H1 (cell line): Measurements from ENCODE around the gene DNAJB6.

Source experiments
- EGR1 ChIP-seq: IDR thresholded peaks from 2 replicates; pipeline ENCODE4 v1.6.1; 2011; ENCODE audit warnings: low read depth, low read length, borderline replicate concordance
- HDAC6 ChIP-seq: IDR thresholded peaks from one replicate; pipeline ENCODE4 v1.7.1; 2012; ENCODE audit warnings: low read depth, mild to moderate bottlenecking, inconsistent platforms, low read length, moderate library complexity
- MAFK ChIP-seq: IDR thresholded peaks from 2 replicates; pipeline ENCODE4 v1.6.1; 2012; ENCODE audit warnings: low read depth, mild to moderate bottlenecking, improper control_type of control experiment, low read length
- POLR2A ChIP-seq, 2 experiments: IDR thresholded peaks; 1 replicate in 1 of 2; 2 replicates in 1 of 2; pipeline ENCODE4 v1.6.1; 2011; ENCODE audit warnings: low read depth in 2 of 2, low read length in 2 of 2, mild to moderate bottlenecking in 2 of 2; ENCODE audit errors: control extremely low read depth in 1 of 2
- POLR2AphosphoS5 ChIP-seq: IDR thresholded peaks from 2 replicates; pipeline ENCODE4 v1.6.1; 2011; ENCODE audit warnings: low read depth, low read length
- RAD21 ChIP-seq, 2 experiments: IDR thresholded peaks in 1 of 2; conservative IDR thresholded peaks in 1 of 2; 2 replicates each; pipeline ENCODE4 v1.6.1; 2011; ENCODE audit warnings: low read depth in 2 of 2, low read length in 2 of 2, improper control_type of control experiment in 1 of 2, inconsistent platforms in 1 of 2, mild to moderate bottlenecking in 1 of 2, moderate library complexity in 1 of 2
- RFX5 ChIP-seq: IDR thresholded peaks from 2 replicates; pipeline ENCODE4 v1.6.1; 2011; ENCODE audit warnings: low read depth, low read length, improper control_type of control experiment, borderline replicate concordance
- SAP30 ChIP-seq: fragments of 300-600 bp; sonication (generic); IDR thresholded peaks from 2 replicates; pipeline ENCODE4 v1.7.1; 2012; ENCODE audit warnings: low read length, moderate library complexity, mild to moderate bottlenecking, inconsistent platforms; ENCODE audit not compliant: insufficient read depth, insufficient replicate concordance
- SIX5 ChIP-seq: IDR thresholded peaks from 2 replicates; pipeline ENCODE4 v1.6.1; 2011; ENCODE audit warnings: mild to moderate bottlenecking, low read depth, low read length
- SP1 ChIP-seq: IDR thresholded peaks from 2 replicates; pipeline ENCODE4 v1.6.1; 2011; ENCODE audit warnings: low read depth, low read length
- TF ChIP-seq, protein P1 (sequence below), 3 experiments: IDR thresholded peaks; 1 replicate in 2 of 3; 2 replicates in 1 of 3; pipeline versions ENCODE4 v1.5.1 to v1.6.1; 2011; ENCODE audit warnings: low read length in 3 of 3, mild to moderate bottlenecking in 3 of 3, inconsistent platforms in 2 of 3, low read depth in 1 of 3, moderate library complexity in 1 of 3; ENCODE audit not compliant: insufficient read depth in 1 of 3; ENCODE audit errors: control extremely low read depth in 1 of 3
- TF ChIP-seq, protein P2 (sequence below): IDR thresholded peaks from 2 replicates; pipeline ENCODE4 v1.6.1; 2011; ENCODE audit warnings: low read length, improper control_type of control experiment

DNA sequence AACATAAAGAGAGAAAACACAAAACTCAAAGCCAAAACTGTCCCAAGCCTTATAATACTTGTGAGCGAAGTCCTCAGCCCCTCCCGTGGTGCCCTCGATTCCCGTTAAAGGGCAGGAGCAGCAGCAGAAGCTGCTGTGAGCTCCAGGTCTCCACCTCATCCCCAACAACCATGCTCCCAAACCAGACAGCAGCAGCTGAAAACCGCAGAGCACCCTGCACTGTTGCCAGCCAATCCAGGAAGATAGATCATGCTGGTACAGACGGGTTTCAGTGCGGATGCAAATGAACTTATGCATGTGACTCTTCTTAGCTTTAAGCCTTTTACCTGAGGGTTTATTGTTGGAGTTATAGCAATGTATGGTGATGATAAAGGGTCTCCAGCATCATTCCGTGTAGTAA is 97.9 kb downstream of the DNAJB6 start:
- TF ChIP-seq RAD21 (IDR thresholded peaks at IDR 0.05 in 1 of 2, conservative IDR thresholded peaks at IDR 0.05 in 1 of 2; ENCODE audit: low read depth in 2 of 2, low read length in 2 of 2) (no peak), MAFK (no peak), POLR2A (IDR thresholded peaks at IDR 0.05; ENCODE audit: control extremely low read depth in 1 of 2, low read depth in 2 of 2, low read length in 2 of 2) (no peak), RFX5 (no peak), SP1 (no peak), EGR1 (no peak), SAP30 (no peak), POLR2AphosphoS5 (no peak), HDAC6 (no peak), SIX5 (no peak)
- TF ChIP-seq, protein P1, sequence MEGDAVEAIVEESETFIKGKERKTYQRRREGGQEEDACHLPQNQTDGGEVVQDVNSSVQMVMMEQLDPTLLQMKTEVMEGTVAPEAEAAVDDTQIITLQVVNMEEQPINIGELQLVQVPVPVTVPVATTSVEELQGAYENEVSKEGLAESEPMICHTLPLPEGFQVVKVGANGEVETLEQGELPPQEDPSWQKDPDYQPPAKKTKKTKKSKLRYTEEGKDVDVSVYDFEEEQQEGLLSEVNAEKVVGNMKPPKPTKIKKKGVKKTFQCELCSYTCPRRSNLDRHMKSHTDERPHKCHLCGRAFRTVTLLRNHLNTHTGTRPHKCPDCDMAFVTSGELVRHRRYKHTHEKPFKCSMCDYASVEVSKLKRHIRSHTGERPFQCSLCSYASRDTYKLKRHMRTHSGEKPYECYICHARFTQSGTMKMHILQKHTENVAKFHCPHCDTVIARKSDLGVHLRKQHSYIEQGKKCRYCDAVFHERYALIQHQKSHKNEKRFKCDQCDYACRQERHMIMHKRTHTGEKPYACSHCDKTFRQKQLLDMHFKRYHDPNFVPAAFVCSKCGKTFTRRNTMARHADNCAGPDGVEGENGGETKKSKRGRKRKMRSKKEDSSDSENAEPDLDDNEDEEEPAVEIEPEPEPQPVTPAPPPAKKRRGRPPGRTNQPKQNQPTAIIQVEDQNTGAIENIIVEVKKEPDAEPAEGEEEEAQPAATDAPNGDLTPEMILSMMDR (IDR thresholded peaks at IDR 0.05; ENCODE audit: control extremely low read depth in 1 of 3, insufficient read depth in 1 of 3, low read depth in 1 of 3, low read length in 3 of 3) = no peak
- TF ChIP-seq, protein P2, sequence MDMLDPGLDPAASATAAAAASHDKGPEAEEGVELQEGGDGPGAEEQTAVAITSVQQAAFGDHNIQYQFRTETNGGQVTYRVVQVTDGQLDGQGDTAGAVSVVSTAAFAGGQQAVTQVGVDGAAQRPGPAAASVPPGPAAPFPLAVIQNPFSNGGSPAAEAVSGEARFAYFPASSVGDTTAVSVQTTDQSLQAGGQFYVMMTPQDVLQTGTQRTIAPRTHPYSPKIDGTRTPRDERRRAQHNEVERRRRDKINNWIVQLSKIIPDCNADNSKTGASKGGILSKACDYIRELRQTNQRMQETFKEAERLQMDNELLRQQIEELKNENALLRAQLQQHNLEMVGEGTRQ = no peak
